HG02588 (cell line): ENCODE results near the gene WDR64.
"Not testable (repeated sequence)": the region's sequence is repeated elsewhere in the genome, so short reads cannot be mapped to it uniquely, and the experiment has no call there.

Experiments
- ATAC-seq: cut with Tn5 transposase; IDR thresholded peaks from one replicate; pipeline ENCODE4 v1.9.1; 2021; ENCODE audit warnings: mild to moderate bottlenecking, moderate library complexity; ENCODE audit not compliant: unreplicated experiment

The WDR64 gene

GRCh38 chr1:241654641-241655040 lies 2.6 kb downstream of the WDR64 start:
- ATAC-seq: no peak

- no peak for ATAC-seq
These were observed 6.2 kb downstream of the WDR64 start for GRCh38 chr1:241658081-241658793.

- ATAC-seq: not testable (repeated sequence)
These were observed 6.9 kb downstream of the WDR64 start for GRCh38 chr1:241659016-241659415.

- no peak for ATAC-seq
These were observed 8.4 kb downstream of the WDR64 start for GRCh38 chr1:241660424-241660972.

- ATAC-seq: no peak
These were observed 14.3 kb downstream of the WDR64 start for GRCh38 chr1:241666419-241666818.

- ATAC-seq: no peak
These were observed 20.2 kb downstream of the WDR64 start for GRCh38 chr1:241672301-241672700.

- no peak for ATAC-seq
These were observed 22.8 kb downstream of the WDR64 start for GRCh38 chr1:241674805-241675384.

- ATAC-seq: no peak
These were observed 23.9 kb downstream of the WDR64 start for GRCh38 chr1:241675983-241676382.

- peak; percentile 86 for ATAC-seq
These were observed 25.1 kb downstream of the WDR64 start for GRCh38 chr1:241677201-241677600.

GRCh38 chr1:241678536-241678935 lies 26.5 kb downstream of the WDR64 start:
- no peak for ATAC-seq

GRCh38 chr1:241679404-241679803 lies 27.3 kb downstream of the WDR64 start:
- no peak for ATAC-seq

GRCh38 chr1:241679961-241680360 lies 27.9 kb downstream of the WDR64 start:
- no peak for ATAC-seq

GRCh38 chr1:241681861-241682448 lies 29.9 kb downstream of the WDR64 start:
- not testable (repeated sequence) for ATAC-seq

- ATAC-seq: no peak
These were observed 30.8 kb downstream of the WDR64 start for GRCh38 chr1:241682921-241683320.

GRCh38 chr1:241684108-241684507 lies 32.0 kb downstream of the WDR64 start:
- ATAC-seq: no peak

- ATAC-seq: no peak
These were observed 36.9 kb downstream of the WDR64 start for GRCh38 chr1:241688940-241689368.

- no peak for ATAC-seq
These were observed 43.4 kb downstream of the WDR64 start for GRCh38 chr1:241695246-241696171.

GRCh38 chr1:241696172-241696814 lies 44.2 kb downstream of the WDR64 start:
- no peak for ATAC-seq

GRCh38 chr1:241696815-241697639 lies 44.9 kb downstream of the WDR64 start:
- no peak for ATAC-seq

- no peak for ATAC-seq
These were observed 45.5 kb downstream of the WDR64 start for GRCh38 chr1:241697640-241698018.
